ENCODE data around the gene UFSP2.
"Not testable (repeated sequence)": the region's sequence is repeated elsewhere in the genome, so short reads cannot be mapped to it uniquely, and the experiment has no call there.

UFSP2 gene

GRCh38 chr4:185379326-185380295 is 46.2 kb downstream of the UFSP2 start:
- Histone ChIP-seq H3K27me3 (ENCODE audit: control insufficient read depth, insufficient read depth, low read length) (no peaks in the 10 kb centered on the region), H3K36me3 (ENCODE audit: control insufficient read depth, insufficient read depth, low read length) (no peaks in the 10 kb centered on the region), H3K9me3 (ENCODE audit: control insufficient read depth, insufficient read depth, low read length) (no peaks in the 10 kb centered on the region), H3K9ac (ENCODE audit: low read depth, low read length) (no peak overlapping the region), H3K4me3 (ENCODE audit: low read depth, low read length) (no peak overlapping the region), H3K4me1 (ENCODE audit: control insufficient read depth, insufficient read depth, low read length) (peaks cover 5% of the 10 kb centered on the region)

DNA sequence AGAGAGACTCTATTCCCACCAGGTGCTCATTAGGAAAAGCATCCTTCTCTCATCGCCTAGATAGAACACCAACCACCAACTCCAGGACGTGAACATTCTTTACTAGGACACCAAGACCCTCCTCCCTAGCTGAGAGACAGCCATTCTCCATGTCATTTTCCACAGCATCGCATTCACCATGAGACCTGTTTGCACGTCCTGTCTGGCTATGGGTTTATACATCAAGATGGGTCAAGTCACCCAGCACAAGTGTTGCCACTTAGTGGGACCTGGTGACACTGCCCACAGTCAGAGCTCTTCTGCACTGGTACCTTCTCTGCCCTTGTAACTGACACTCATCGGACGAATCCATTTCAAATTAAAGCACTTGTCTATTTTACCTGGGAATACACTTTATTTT is 47.5 kb downstream of the UFSP2 start:
- Histone ChIP-seq H3K9me3 (ENCODE audit: control insufficient read depth, insufficient read depth, low read length) (no peaks in the 10 kb centered on the region), H3K4me3 (ENCODE audit: low read depth, low read length) (no peak overlapping the region), H3K36me3 (ENCODE audit: control insufficient read depth, insufficient read depth, low read length) (no peaks in the 10 kb centered on the region), H3K9ac (ENCODE audit: low read depth, low read length) (no peak overlapping the region), H3K4me1 (ENCODE audit: control insufficient read depth, insufficient read depth, low read length) (peaks cover 5% of the 10 kb centered on the region), H3K27me3 (ENCODE audit: control insufficient read depth, insufficient read depth, low read length) (no peaks in the 10 kb centered on the region)

DNA sequence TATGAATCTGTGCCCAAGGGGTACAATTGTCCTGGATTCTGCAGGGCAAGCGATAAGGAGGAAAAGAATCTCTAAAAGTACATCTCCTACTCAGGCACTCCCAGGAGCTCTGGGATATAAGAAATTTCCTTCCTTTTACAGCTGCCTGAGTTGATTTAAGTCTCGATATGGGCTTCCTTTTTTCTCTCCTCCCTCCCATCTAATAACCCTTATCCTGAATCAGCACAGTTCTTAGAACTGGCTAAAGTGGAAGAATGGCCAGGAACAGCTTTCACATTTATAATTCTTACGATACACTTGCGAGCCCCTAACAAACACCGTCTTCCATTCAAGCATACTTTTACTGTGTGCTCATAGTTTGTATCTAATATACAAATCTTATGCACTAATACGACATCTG is 51.2 kb downstream of the UFSP2 start:
- Histone ChIP-seq H3K9me3 (ENCODE audit: control insufficient read depth, insufficient read depth, low read length) (no peaks in the 10 kb centered on the region), H3K9ac (ENCODE audit: low read depth, low read length) (no peak overlapping the region), H3K4me3 (ENCODE audit: low read depth, low read length) (no peak overlapping the region), H3K36me3 (ENCODE audit: control insufficient read depth, insufficient read depth, low read length) (no peaks in the 10 kb centered on the region), H3K27me3 (ENCODE audit: control insufficient read depth, insufficient read depth, low read length) (no peaks in the 10 kb centered on the region), H3K4me1 (ENCODE audit: control insufficient read depth, insufficient read depth, low read length) (peaks cover 5% of the 10 kb centered on the region)

GRCh38 chr4:185374027-185374426 is 51.7 kb downstream of the UFSP2 start:
- no peak overlapping the region for H3K9ac ChIP-seq (ENCODE audit: low read depth, low read length)
- H3K36me3 ChIP-seq (ENCODE audit: control insufficient read depth, insufficient read depth, low read length) = no peaks in the 10 kb centered on the region

DNA sequence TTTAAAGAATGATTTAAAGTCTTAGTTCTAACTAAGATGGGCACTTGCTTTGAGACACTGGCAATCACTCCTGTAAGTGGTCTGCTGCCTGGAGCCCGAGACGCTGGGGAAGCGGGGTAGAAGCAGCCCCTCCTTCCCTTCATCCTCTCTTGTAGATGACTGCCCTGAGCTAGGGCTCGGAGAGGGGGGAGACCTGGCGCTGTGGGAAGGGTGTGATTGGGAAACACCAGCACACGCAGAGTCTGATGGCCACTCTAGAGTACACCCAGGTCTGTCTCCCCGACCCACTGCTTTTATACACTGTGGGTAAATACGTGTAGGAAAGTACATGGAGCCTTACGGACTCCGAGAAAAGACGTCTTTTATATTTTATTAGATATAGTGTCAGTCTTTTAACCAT is 54.1 kb downstream of the UFSP2 start:
- H3K36me3 ChIP-seq (ENCODE audit: control insufficient read depth, insufficient read depth, low read length) = no peaks in the 10 kb centered on the region

More at GRCh38 chr4:185374027-185374426, 51.7 kb downstream of the UFSP2 start:
- Histone ChIP-seq H3K4me1 (ENCODE audit: control insufficient read depth, insufficient read depth, low read length) (peaks cover 5% of the 10 kb centered on the region), H3K27me3 (ENCODE audit: control insufficient read depth, insufficient read depth, low read length) (no peaks in the 10 kb centered on the region), H3K4me3 (ENCODE audit: low read depth, low read length) (no peak overlapping the region), H3K9me3 (ENCODE audit: control insufficient read depth, insufficient read depth, low read length) (no peaks in the 10 kb centered on the region)

DNA sequence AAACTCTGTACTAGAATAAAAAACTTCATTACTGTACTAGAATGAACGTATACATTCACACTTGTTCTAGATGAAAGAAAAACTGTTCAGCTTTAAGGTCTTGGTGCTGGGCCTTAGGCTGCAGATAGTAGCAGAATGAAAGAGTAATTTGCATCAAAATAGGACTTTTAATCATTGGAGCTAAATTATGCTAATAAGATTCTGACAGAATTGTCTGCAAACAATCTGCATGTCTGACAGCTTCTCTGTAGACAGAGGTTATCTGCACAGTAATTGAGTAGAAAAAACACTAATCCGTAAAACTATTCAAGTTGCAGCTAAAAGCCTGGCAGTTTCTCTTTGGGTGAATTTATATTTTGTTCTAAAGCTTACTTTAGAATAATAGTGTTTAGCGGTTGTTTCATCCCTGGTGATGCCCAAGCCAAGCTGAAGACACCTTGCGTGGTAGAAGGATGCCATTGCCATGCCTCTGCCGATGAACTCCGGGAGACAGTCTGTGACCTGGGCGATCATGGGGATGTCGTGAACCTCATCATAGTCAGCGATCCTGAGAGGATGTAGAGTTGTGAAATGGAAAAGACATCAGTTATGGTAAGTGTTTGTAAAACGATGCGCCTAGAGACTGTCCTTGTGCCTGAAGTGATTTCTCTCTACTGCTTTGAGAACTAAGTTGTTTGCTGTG is 55.4 kb downstream of the UFSP2 start:
- Histone ChIP-seq H3K4me1 (ENCODE audit: control insufficient read depth, insufficient read depth, low read length) (no peaks in the 10 kb centered on the region), H3K27me3 (ENCODE audit: control insufficient read depth, insufficient read depth, low read length) (no peaks in the 10 kb centered on the region), H3K36me3 (ENCODE audit: control insufficient read depth, insufficient read depth, low read length) (no peaks in the 10 kb centered on the region), H3K9me3 (ENCODE audit: control insufficient read depth, insufficient read depth, low read length) (no peaks in the 10 kb centered on the region), H3K4me3 (ENCODE audit: low read depth, low read length) (no peak overlapping the region), H3K9ac (ENCODE audit: low read depth, low read length) (no peak overlapping the region)

More for the DNA sequence above, 54.1 kb downstream of the UFSP2 start:
- no peaks in the 10 kb centered on the region for H3K4me1 ChIP-seq (ENCODE audit: control insufficient read depth, insufficient read depth, low read length)
- no peaks in the 10 kb centered on the region for H3K27me3 ChIP-seq (ENCODE audit: control insufficient read depth, insufficient read depth, low read length)
- H3K4me3 ChIP-seq (ENCODE audit: low read depth, low read length) = no peak overlapping the region
- no peaks in the 10 kb centered on the region for H3K9me3 ChIP-seq (ENCODE audit: control insufficient read depth, insufficient read depth, low read length)
- H3K9ac ChIP-seq (ENCODE audit: low read depth, low read length) = no peak overlapping the region

DNA sequence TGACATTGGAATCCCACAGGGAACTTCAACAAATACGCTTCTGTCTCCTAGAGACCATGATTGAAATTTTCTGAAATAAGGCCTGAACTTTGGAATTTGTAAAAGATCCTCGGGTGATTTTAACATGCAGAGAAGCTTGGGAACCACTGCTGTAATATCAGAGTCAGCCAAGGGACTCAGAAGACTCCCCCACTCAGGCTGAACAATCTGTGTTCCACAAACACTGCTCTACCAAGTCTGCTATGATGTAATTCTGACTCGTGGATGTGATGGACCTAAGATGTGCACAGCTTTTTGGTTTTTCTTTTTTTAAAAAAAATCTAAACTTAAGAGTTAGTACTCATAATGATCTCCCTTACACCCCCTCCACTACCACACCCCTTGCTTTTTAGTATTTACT is 56.0 kb downstream of the UFSP2 start:
- Histone ChIP-seq H3K4me1 (ENCODE audit: control insufficient read depth, insufficient read depth, low read length) (no peaks in the 10 kb centered on the region), H3K36me3 (ENCODE audit: control insufficient read depth, insufficient read depth, low read length) (no peaks in the 10 kb centered on the region), H3K4me3 (ENCODE audit: low read depth, low read length) (no peak overlapping the region), H3K27me3 (ENCODE audit: control insufficient read depth, insufficient read depth, low read length) (no peaks in the 10 kb centered on the region), H3K9me3 (ENCODE audit: control insufficient read depth, insufficient read depth, low read length) (no peaks in the 10 kb centered on the region), H3K9ac (ENCODE audit: low read depth, low read length) (no peak overlapping the region)

DNA sequence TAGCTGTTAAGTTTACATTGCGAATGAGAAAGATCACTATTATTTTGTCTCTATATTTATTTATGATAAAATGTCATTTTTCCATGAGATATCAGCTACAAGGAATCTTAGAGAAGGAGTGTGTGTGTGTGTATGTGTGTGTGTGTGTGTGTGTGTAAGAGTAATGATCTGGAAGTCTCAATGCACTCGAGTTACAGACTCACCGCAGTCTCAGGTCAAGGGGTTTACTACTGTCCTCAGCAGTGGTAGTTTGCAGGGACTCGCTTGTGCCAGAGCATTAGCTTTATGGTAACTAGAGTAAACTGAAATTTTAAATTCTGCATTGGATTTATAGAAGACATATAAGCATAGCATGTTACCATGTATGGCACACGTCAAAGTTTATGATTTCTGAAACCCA is 60.9 kb downstream of the UFSP2 start:
- Histone ChIP-seq H3K36me3 (ENCODE audit: control insufficient read depth, insufficient read depth, low read length) (no peaks in the 10 kb centered on the region), H3K4me3 (ENCODE audit: low read depth, low read length) (no peak overlapping the region), H3K9me3 (ENCODE audit: control insufficient read depth, insufficient read depth, low read length) (no peaks in the 10 kb centered on the region), H3K4me1 (ENCODE audit: control insufficient read depth, insufficient read depth, low read length) (no peaks in the 10 kb centered on the region), H3K27me3 (ENCODE audit: control insufficient read depth, insufficient read depth, low read length) (no peaks in the 10 kb centered on the region), H3K9ac (ENCODE audit: low read depth, low read length) (no peak overlapping the region)

DNA sequence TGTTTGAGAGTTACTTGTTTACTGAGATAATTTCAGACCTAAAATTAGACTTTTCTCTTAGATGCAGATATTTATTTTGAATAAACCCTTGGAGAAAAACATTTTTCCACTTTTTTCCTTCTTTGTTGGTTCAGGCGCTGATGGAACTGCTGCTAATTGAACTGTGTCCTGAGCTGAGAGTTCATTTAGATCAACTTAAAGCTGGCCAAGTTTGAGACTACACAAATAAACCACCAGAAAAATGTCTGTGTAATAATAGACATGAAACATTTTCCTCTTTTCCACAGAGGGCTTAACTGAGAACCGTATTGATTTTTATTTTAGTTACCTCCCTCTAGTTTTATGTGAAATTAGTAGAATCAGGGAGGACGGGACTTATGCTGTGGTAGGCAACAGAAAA is 62.5 kb downstream of the UFSP2 start:
- Histone ChIP-seq H3K4me3 (ENCODE audit: low read depth, low read length) (no peak overlapping the region), H3K36me3 (ENCODE audit: control insufficient read depth, insufficient read depth, low read length) (no peaks in the 10 kb centered on the region), H3K9ac (ENCODE audit: low read depth, low read length) (no peak overlapping the region), H3K9me3 (ENCODE audit: control insufficient read depth, insufficient read depth, low read length) (no peaks in the 10 kb centered on the region), H3K27me3 (ENCODE audit: control insufficient read depth, insufficient read depth, low read length) (no peaks in the 10 kb centered on the region), H3K4me1 (ENCODE audit: control insufficient read depth, insufficient read depth, low read length) (no peaks in the 10 kb centered on the region)

- not testable (repeated sequence) for H3K36me3 ChIP-seq (ENCODE audit: control insufficient read depth, insufficient read depth, low read length); H3K27me3 ChIP-seq (ENCODE audit: control insufficient read depth, insufficient read depth, low read length); H3K9ac ChIP-seq (ENCODE audit: low read depth, low read length); H3K4me1 ChIP-seq (ENCODE audit: control insufficient read depth, insufficient read depth, low read length); H3K4me3 ChIP-seq (ENCODE audit: low read depth, low read length); H3K9me3 ChIP-seq (ENCODE audit: control insufficient read depth, insufficient read depth, low read length)
Measured at GRCh38 chr4:185362570-185362969, 63.2 kb downstream of the UFSP2 start.

DNA sequence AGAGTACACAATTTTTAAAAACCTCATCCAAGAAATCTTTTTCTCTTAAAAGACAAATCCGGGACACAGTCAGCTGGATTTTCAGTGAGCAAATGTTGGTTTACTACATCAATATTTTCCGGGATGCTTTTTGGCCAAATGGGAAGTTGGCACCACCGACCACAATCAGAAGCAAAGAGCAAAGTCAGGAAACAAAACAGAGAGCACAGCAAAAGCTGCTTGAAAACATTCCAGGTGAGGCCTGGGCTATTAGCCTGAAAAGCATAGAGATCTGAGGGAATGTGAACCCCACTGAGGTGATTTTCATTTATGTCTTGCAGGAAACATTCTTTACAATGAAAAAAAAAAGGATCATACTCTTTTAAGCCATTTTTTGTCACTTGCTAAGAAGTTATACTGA is 63.9 kb downstream of the UFSP2 start:
- H3K4me3 ChIP-seq (ENCODE audit: low read depth, low read length) = no peak overlapping the region
- no peak overlapping the region for H3K9ac ChIP-seq (ENCODE audit: low read depth, low read length)
- H3K9me3 ChIP-seq (ENCODE audit: control insufficient read depth, insufficient read depth, low read length) = no peaks in the 10 kb centered on the region
- no peaks in the 10 kb centered on the region for H3K27me3 ChIP-seq (ENCODE audit: control insufficient read depth, insufficient read depth, low read length)
- no peaks in the 10 kb centered on the region for H3K4me1 ChIP-seq (ENCODE audit: control insufficient read depth, insufficient read depth, low read length)
- no peaks in the 10 kb centered on the region for H3K36me3 ChIP-seq (ENCODE audit: control insufficient read depth, insufficient read depth, low read length)
